ENCODE measurements around the gene UTP15.

DNA sequence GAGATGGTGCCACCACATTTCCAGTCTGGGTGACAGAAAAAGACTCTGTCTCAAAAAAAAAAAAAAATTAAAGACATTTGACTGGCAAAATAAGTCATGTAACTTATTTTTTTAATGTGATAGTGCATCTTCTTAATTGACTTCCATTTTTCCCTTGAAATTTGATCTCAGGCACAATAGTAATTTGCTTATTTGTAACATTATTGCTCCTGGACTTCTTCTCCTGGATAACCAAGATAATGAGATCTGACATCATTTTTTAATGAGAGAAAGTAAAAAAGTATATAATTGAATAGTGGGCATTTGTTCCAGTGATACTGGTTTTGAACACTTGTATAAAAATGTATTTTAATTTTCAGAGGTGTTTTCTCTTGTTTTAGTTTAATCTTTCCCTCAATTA lies 63.9 kb downstream of the UTP15 start:
- TF ChIP-seq, protein P1, sequence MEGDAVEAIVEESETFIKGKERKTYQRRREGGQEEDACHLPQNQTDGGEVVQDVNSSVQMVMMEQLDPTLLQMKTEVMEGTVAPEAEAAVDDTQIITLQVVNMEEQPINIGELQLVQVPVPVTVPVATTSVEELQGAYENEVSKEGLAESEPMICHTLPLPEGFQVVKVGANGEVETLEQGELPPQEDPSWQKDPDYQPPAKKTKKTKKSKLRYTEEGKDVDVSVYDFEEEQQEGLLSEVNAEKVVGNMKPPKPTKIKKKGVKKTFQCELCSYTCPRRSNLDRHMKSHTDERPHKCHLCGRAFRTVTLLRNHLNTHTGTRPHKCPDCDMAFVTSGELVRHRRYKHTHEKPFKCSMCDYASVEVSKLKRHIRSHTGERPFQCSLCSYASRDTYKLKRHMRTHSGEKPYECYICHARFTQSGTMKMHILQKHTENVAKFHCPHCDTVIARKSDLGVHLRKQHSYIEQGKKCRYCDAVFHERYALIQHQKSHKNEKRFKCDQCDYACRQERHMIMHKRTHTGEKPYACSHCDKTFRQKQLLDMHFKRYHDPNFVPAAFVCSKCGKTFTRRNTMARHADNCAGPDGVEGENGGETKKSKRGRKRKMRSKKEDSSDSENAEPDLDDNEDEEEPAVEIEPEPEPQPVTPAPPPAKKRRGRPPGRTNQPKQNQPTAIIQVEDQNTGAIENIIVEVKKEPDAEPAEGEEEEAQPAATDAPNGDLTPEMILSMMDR (IDR thresholded peaks at IDR 0.05) = no peak
- TF ChIP-seq, protein P2, sequence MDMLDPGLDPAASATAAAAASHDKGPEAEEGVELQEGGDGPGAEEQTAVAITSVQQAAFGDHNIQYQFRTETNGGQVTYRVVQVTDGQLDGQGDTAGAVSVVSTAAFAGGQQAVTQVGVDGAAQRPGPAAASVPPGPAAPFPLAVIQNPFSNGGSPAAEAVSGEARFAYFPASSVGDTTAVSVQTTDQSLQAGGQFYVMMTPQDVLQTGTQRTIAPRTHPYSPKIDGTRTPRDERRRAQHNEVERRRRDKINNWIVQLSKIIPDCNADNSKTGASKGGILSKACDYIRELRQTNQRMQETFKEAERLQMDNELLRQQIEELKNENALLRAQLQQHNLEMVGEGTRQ (CRISPR knock-in tag; IDR thresholded peaks at IDR 0.05) = no peak
- no peak for TF ChIP-seq JUN (CRISPR knock-in tag; IDR thresholded peaks at IDR 0.05)
